HG02588 (cell line): ENCODE data around the gene BACE1.

Experiments used
- ATAC-seq: cut with Tn5 transposase; IDR thresholded peaks from one replicate; pipeline ENCODE4 v1.9.1; 2021; ENCODE audit warnings: mild to moderate bottlenecking, moderate library complexity; ENCODE audit not compliant: unreplicated experiment

The BACE1 gene

DNA sequence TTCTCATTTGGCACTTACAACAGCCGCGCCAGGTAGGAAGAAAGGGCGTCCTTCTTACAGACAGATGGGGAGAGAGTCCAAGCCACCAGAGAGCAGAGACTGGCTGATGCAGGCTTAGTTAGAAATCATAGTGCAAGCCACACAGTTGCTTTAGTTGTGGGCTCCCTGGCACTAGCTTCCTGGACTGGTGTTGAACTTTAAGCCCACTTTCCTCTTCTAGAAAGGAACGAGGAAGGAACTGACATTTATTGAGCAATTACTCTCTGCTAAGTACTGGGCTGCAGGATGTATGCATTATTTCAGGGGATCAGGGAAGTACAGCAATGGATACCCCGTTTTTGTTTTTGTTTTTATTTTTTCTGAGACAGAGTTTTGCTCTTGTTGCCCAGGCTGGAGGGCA, 3.0 kb downstream of the BACE1 start:
- no peak for ATAC-seq

- no peak for ATAC-seq
Observed at GRCh38 chr11:117309310-117309709, 6.7 kb downstream of the BACE1 start.

GRCh38 chr11:117305145-117305544, 10.9 kb downstream of the BACE1 start:
- ATAC-seq, result no peak

GRCh38 chr11:117303646-117304315, 12.3 kb downstream of the BACE1 start:
- ATAC-seq, result no peak

DNA sequence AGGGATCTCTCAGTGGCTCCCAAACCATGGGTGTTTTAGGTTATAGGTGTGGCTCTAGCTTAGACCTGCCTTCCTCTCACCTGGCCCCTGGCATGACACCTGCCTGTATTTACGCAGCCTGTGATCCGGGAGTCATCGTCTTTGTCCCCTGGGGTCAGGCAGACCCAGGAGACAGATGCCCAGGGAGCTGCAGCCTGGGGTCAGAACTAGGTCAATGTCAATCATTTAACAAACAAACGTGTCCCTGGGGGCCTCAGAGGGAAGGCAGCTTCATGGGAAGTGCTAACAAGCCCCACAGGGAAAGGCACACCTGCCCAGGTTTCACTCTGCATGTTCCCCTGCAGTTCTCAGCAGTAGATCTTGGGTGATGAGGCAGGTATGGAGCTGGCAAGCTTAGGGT, 13.0 kb downstream of the BACE1 start:
- ATAC-seq, result no peak

DNA sequence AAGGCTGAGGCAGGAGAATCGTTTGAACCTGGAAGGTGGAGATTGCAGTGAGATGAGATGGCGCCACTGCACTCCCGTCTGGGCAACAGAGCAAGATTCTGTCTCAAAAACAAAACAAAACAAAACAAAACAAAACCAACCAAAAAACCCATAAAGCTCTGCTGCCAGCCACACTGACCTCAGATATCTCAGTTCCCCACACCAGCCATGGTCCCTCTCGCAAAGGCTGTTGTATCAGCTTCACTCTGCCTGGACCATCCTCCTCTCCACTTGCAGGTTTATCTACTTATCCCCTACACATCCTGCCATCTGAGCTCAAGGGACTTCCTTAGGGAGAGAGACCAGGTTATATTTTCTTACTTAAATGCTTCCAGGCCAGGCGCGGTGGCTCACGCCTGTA, 13.8 kb downstream of the BACE1 start:
- ATAC-seq, result no peak

- ATAC-seq, result no peak
Observed at GRCh38 chr11:117300773-117301172, 15.3 kb downstream of the BACE1 start.

GRCh38 chr11:117300283-117300663, 15.8 kb downstream of the BACE1 start:
- no peak for ATAC-seq

GRCh38 chr11:117299351-117300282, 16.4 kb downstream of the BACE1 start:
- ATAC-seq, result no peak

- no peak for ATAC-seq
Observed at GRCh38 chr11:117298195-117298594, 17.9 kb downstream of the BACE1 start.

- no peak for ATAC-seq
Observed at GRCh38 chr11:117296881-117297280, 19.2 kb downstream of the BACE1 start.

DNA sequence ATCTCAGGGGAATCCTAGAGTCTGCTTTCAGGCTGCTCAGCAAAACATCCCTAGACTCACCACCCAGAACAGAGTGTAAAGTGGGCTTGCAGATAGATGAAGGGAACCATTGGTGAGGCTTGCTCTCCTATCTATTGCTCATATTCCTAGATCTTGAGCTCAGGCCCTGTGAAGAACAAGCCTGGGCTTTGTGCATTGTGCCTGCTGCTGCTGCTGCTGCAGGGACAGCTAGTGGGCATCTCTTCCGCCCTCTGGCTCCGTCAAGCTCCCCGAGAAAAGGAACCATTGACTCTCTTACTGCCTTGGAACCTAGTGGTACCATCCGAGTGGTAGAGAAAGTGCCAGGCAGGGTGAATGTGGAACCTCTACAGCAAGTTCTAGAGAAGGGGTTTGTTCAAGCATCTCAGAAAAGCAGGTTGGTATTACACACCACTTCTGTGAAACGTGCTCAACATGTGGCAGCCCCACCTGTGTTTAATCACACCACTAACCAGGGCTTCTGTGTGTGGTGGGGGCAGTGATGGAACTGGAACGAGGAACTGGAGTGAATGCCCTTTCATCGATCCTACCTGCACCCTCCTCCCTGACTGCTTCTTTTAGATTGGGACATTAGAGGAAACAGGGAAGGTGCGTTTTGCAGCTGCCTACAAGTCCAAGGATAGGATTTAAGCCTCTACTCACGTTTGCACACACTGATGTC, 20.5 kb downstream of the BACE1 start:
- no peak for ATAC-seq

GRCh38 chr11:117292616-117293015, 23.4 kb downstream of the BACE1 start:
- no peak for ATAC-seq

DNA sequence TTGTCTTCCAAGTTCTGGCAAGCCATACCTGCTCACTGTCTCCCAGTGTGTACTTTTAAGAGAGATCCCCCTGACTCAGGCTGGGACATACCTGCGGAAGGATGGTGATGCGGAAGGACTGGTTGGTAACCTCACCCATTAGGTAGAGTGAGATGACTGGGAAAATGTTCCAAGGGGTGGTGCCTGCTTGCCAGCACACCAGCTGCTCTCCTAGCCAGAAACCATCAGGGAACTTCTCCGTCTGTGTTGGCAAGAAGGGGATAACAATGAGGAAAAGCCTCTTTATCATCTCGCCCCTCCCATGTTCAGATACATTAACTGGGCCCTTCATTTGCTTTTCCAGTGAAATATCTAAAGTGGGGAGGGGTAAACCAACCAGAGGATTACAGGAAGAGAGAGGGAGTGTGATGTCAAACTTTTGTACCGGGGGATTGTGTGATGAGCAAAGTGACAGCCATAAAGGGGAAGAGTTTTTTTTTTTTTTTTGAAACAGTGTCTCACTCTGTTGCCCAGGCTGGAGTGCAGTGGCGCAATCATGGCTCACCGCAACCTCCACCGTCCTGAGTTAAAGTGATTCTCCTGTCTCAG, 25.2 kb downstream of the BACE1 start, which contains the start of gene BACE1-AS:
Gene BACE1-AS, plus strand, starts transcription at position 538 of the 588 bp plus-strand sequence.
- ATAC-seq, result no peak

DNA sequence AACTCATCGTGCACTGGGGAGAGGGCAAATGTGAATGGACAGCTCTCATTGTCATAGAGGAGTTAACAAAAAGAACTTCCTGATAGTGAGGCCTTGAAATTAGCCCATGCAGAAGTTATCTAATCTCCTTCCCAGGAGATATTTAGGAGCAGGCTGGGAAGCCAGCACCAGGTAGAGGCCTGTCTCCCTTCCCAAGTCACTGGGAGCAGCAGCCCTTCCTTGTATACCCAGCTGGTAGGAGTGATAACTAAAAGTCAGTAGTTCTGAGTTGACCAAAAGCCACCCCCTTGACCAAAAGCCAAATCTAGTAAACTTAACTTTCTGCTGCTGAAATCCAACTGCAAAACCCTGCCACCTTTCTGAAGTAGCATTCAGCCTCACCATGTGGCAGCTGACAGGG, 26.3 kb downstream of the BACE1 start:
- no peak for ATAC-seq

DNA sequence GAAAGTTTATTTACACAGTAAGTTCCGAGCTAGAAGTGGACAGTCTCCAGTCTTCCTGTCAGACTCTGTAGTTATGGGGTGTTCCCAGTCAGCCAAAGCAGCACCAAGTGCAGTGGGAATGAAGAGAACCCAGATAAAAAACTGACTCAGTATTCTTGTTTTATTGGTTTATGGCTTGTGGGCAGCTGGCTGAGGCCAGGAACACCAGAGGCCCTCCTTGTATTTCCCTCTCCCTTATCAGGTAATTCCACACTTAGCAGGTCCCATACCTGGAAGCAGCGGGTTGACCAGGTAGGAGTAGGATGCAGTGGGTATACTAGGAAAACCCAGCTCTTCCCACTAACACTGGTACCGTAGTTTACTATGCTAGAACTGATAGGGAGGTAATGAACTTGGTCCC, 28.4 kb downstream of the BACE1 start:
- ATAC-seq, result no peak

- no peak for ATAC-seq
Observed at GRCh38 chr11:117286588-117286987, 29.5 kb downstream of the BACE1 start.

GRCh38 chr11:117284053-117284452, 32.0 kb downstream of the BACE1 start:
- no peak for ATAC-seq

GRCh38 chr11:117282956-117283355, 33.1 kb downstream of the BACE1 start:
- no peak for ATAC-seq

GRCh38 chr11:117281869-117282268, 34.2 kb downstream of the BACE1 start:
- ATAC-seq, result no peak

- ATAC-seq, result no peak
Observed at GRCh38 chr11:117281159-117281558, 34.9 kb downstream of the BACE1 start.
